Inferior parietal cortex (tissue), 1 donor: ENCODE data around the gene CPXM1.

Source experiments
- DNase-seq: peaks from one replicate; pipeline ENCODE4 v3.0.0-alpha.2; 2016; ENCODE audit errors: extremely low spot score

CPXM1 gene

GRCh38 chr20:2763186-2763585, 37.2 kb downstream of the CPXM1 start:
- no peak for DNase-seq

- no peak for DNase-seq
These were observed 37.8 kb downstream of the CPXM1 start for GRCh38 chr20:2762578-2763131.

- no peak for DNase-seq
These were observed 38.5 kb downstream of the CPXM1 start for GRCh38 chr20:2761885-2762284.

GRCh38 chr20:2760952-2761305, 39.5 kb downstream of the CPXM1 start:
- no peak for DNase-seq

GRCh38 chr20:2760297-2760951, 40.0 kb downstream of the CPXM1 start:
- DNase-seq, result no peak

- DNase-seq, result no peak
These were observed 40.7 kb downstream of the CPXM1 start for GRCh38 chr20:2759603-2760296.

GRCh38 chr20:2759143-2759542, 41.3 kb downstream of the CPXM1 start:
- DNase-seq, result no peak

- DNase-seq, result no peak
These were observed 42.5 kb downstream of the CPXM1 start for GRCh38 chr20:2757969-2758368.

GRCh38 chr20:2757001-2757400, 43.4 kb downstream of the CPXM1 start:
- DNase-seq, result no peak

- DNase-seq, result no peak
These were observed 44.3 kb downstream of the CPXM1 start for GRCh38 chr20:2756056-2756611.

GRCh38 chr20:2755451-2756055, 44.9 kb downstream of the CPXM1 start:
- DNase-seq, result no peak

- no peak for DNase-seq
These were observed 46.0 kb downstream of the CPXM1 start for GRCh38 chr20:2754424-2754823.

- no peak for DNase-seq
These were observed 46.9 kb downstream of the CPXM1 start for GRCh38 chr20:2753461-2754040.

- no peak for DNase-seq
These were observed 47.6 kb downstream of the CPXM1 start for GRCh38 chr20:2752567-2753460.

- no peak for DNase-seq
These were observed 48.4 kb downstream of the CPXM1 start for GRCh38 chr20:2751878-2752566.

- no peak for DNase-seq
These were observed 49.0 kb downstream of the CPXM1 start for GRCh38 chr20:2751347-2751877.

GRCh38 chr20:2750491-2751251, 49.8 kb downstream of the CPXM1 start:
- no peak for DNase-seq

GRCh38 chr20:2749951-2750490, 50.4 kb downstream of the CPXM1 start:
- no peak for DNase-seq

GRCh38 chr20:2749343-2749950, 51.0 kb downstream of the CPXM1 start:
- DNase-seq, result no peak
